Cerebellar cortex (tissue), 1 donor: ENCODE data around the gene BTRC.
"Not testable (repeated sequence)": the region's sequence is repeated elsewhere in the genome, so short reads cannot be mapped to it uniquely, and the experiment has no call there.

Source experiments
- DNase-seq: peaks from one replicate; pipeline ENCODE4 v3.0.0-alpha.2; 2015; ENCODE audit warnings: low spot score

The BTRC gene

GRCh38 chr10:101353692-101354327 is at the start of gene BTRC:
BTRC (plus strand) TSS chr10:101354165; CDS start chr10:101354181, 16 bp downstream.
- DNase-seq: peak; percentile 100

- no peak for DNase-seq
Measured at GRCh38 chr10:101304316-101304715, 49.6 kb upstream of the BTRC start.

- peak; percentile 81 for DNase-seq
Measured at GRCh38 chr10:101305320-101306241, 48.4 kb upstream of the BTRC start.

- DNase-seq: no peak
Measured at GRCh38 chr10:101308051-101308450, 45.9 kb upstream of the BTRC start.

GRCh38 chr10:101310529-101311184 is 43.3 kb upstream of the BTRC start:
- DNase-seq: peak; percentile 21

- DNase-seq: peak; percentile 74
Measured at GRCh38 chr10:101311185-101312066, 42.5 kb upstream of the BTRC start.

GRCh38 chr10:101319241-101319915 is 34.6 kb upstream of the BTRC start:
- no peak for DNase-seq

GRCh38 chr10:101321073-101321472 is 32.9 kb upstream of the BTRC start:
- DNase-seq: no peak

- no peak for DNase-seq
Measured at GRCh38 chr10:101322266-101323108, 31.5 kb upstream of the BTRC start.

GRCh38 chr10:101323495-101323894 is 30.5 kb upstream of the BTRC start:
- DNase-seq: no peak

- DNase-seq: not testable (repeated sequence)
Measured at GRCh38 chr10:101327454-101327853, 26.5 kb upstream of the BTRC start.

- DNase-seq: no peak
Measured at GRCh38 chr10:101329341-101330032, 24.5 kb upstream of the BTRC start.

- DNase-seq: no peak
Measured at GRCh38 chr10:101330231-101330630, 23.7 kb upstream of the BTRC start.

- DNase-seq: no peak
Measured at GRCh38 chr10:101330631-101331225, 23.2 kb upstream of the BTRC start.

GRCh38 chr10:101331956-101332355 is 22.0 kb upstream of the BTRC start:
- DNase-seq: no peak

- DNase-seq: not testable (repeated sequence)
Measured at GRCh38 chr10:101334259-101334658, 19.7 kb upstream of the BTRC start.

- no peak for DNase-seq
Measured at GRCh38 chr10:101336382-101336781, 17.6 kb upstream of the BTRC start.

- no peak for DNase-seq
Measured at GRCh38 chr10:101337836-101338235, 16.1 kb upstream of the BTRC start.

- DNase-seq: no peak
Measured at GRCh38 chr10:101341438-101341837, 12.5 kb upstream of the BTRC start.
